Esophagus muscularis mucosa (tissue), 4 donors: ENCODE data around the gene HOXA4. TPM values are rescaled to one million over a fixed set of nuclear protein-coding genes. Genes with fewer than 3 reads are reported as not detected.

Experiments
- DNase-seq: peaks from one replicate; pipeline ENCODE4 v3.0.0-alpha.2; 2017; ENCODE audit errors: extremely low spot score
- H3K27ac ChIP-seq, 4 donors: fragments of 200-600 bp; sonication (generic); replicated peaks in 1 of 4; 1 replicate in 3 of 4; 2 replicates in 1 of 4; pipeline ENCODE4 v1.5.1; 2016 to 2019; ENCODE audit warnings: mild to moderate bottlenecking in 1 of 4
- H3K27me3 ChIP-seq, 4 donors: fragments of 200-600 bp; sonication (generic); one replicate each; pipeline versions ENCODE4 v1.5.1 to v1.6.0; 2016 to 2019
- H3K36me3 ChIP-seq, 4 donors: fragments of 200-600 bp; sonication (generic); one replicate each; pipeline ENCODE4 v1.5.1; 2016 to 2019
- H3K4me1 ChIP-seq, 4 donors: fragments of 200-600 bp; sonication (generic); one replicate each; pipeline ENCODE4 v1.5.1; 2016 to 2019
- H3K4me3 ChIP-seq, 4 donors: fragments of 200-600 bp; sonication (generic); 1 replicate in 2 of 4; 2 replicates in 2 of 4; pipeline ENCODE4 v1.5.1; 2016 to 2019; ENCODE audit warnings: mild to moderate bottlenecking in 4 of 4, moderate library complexity in 1 of 4
- H3K9me3 ChIP-seq, 4 donors: fragments of 200-600 bp; sonication (generic); 1 replicate in 3 of 4; 2 replicates in 1 of 4; pipeline ENCODE4 v1.5.1; 2016 to 2019
- EP300 ChIP-seq: sonication (generic); formaldehyde crosslinking; IDR thresholded peaks from one replicate; pipeline ENCODE4 v1.6.1; 2017; ENCODE audit warnings: antibody characterized with exemption
- POLR2A ChIP-seq: fragments of 450-650 bp; IDR thresholded peaks from one replicate; pipeline ENCODE4 v1.6.1; 2017; ENCODE audit warnings: antibody characterized with exemption, moderate library complexity, mild to moderate bottlenecking, low read depth
- POLR2AphosphoS5 ChIP-seq, 2 donors: sonication (generic); formaldehyde crosslinking; IDR thresholded peaks; one replicate each; pipeline ENCODE4 v1.6.1; 2017; ENCODE audit warnings: antibody characterized with exemption in 2 of 2
- WGBS: methylation state at CpG from one replicate; pipeline ENCODE4 v1.1.5; 2018; 5-methylcytosine and 5-hydroxymethylcytosine counted together
- intact Hi-C: fragments of 100-400 bp; cut with DNase I; formaldehyde crosslinking; loops from one replicate; pipeline ENCODE4 v1.15.1; 2023
- total RNA-seq, 4 donors: library from RNA; depleted of rRNA; stranded (reverse); fragments of >200 nt; gene quantifications; one replicate each; pipeline versions ENCODE4 v1.1.0 to v1.2.1, GENCODE V29; 2016
- TF ChIP-seq, protein P1 (sequence below), 3 experiments: fragments of 200-600 bp in 2 of 3; fragments of 450-650 bp in 1 of 3; sonication (generic) in 2 of 3; IDR thresholded peaks; one replicate each; pipeline ENCODE4 v1.5.1; 2017 to 2019; ENCODE audit warnings: antibody characterized with exemption in 3 of 3, mild to moderate bottlenecking in 2 of 3, moderate library complexity in 1 of 3

The HOXA4 gene
- total RNA-seq, 4 donors from 2014 or later = 12.5 to 26.8 (median 18.1) TPM

DNA sequence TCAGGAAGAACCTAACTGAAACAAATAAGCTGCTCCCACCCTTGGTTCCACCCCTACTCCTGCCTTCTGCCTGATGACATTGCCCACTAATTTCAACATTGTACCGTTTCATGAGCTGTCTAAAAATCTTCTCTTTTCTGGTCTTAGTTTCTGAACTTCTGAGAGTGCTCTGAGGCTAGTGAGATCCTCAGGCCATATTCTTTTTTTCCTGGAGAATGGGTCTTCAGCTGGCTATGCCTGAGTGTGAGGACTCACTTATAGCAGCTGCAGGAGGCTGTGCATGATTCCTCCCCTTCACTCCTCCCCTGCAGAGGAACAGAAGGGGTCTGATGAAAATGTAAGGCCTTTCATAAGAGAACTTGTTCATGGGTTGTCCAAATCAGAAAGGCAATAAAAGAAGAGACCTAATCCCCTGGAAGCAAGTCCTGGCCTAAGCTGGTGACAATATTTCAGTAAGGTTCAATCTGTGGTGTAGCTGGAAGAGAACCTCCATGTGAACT lies 11.1 kb downstream of the HOXA4 start:
- no peak for DNase-seq
- Histone ChIP-seq H3K27me3 (no peaks in the 10 kb centered on the region), H3K27ac (peak overlapping the region; percentile 96 to 100 (median 99)), H3K4me3 (peak overlapping the region in 3 of 4 donors; percentile 68 to 88 (median 75)), H3K4me1 (peaks cover 25 to 63% (median 60%) of the 10 kb centered on the region in 4 donors), H3K36me3 (no peaks in the 10 kb centered on the region), H3K9me3 (no peaks in the 10 kb centered on the region)
- TF ChIP-seq, protein P1, sequence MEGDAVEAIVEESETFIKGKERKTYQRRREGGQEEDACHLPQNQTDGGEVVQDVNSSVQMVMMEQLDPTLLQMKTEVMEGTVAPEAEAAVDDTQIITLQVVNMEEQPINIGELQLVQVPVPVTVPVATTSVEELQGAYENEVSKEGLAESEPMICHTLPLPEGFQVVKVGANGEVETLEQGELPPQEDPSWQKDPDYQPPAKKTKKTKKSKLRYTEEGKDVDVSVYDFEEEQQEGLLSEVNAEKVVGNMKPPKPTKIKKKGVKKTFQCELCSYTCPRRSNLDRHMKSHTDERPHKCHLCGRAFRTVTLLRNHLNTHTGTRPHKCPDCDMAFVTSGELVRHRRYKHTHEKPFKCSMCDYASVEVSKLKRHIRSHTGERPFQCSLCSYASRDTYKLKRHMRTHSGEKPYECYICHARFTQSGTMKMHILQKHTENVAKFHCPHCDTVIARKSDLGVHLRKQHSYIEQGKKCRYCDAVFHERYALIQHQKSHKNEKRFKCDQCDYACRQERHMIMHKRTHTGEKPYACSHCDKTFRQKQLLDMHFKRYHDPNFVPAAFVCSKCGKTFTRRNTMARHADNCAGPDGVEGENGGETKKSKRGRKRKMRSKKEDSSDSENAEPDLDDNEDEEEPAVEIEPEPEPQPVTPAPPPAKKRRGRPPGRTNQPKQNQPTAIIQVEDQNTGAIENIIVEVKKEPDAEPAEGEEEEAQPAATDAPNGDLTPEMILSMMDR (IDR thresholded peaks at IDR 0.05) = no peak
- TF ChIP-seq POLR2A (no peak), POLR2AphosphoS5 (IDR thresholded peaks at IDR 0.05) (peak in 1 of 2 donors; percentile 52)
- intact Hi-C loops = no loop called here
- WGBS = 25% methylated on average over 1 of the region's 1 CpG

DNA sequence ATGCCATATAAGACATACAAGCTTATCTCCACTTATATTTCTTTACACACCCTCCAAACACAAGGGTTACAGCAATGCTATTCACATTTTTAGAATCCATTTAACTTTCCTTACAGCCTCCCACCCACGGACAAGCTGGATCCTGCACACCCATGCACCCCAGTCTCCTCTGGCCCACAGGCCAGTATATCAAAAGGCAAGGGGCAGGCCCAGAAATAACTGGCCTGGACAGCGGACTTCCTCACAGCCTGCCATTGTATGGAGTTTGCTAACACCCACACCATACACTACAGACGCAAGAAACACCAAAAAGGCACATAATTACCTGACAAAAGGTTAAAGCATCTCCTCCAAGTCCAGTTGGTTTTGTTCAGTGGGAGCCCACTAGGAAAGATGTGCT lies 12.0 kb downstream of the HOXA4 start:
- TF ChIP-seq, protein P1 (IDR thresholded peaks at IDR 0.05) = no peak
- no peak for TF ChIP-seq POLR2A
- TF ChIP-seq POLR2AphosphoS5 (IDR thresholded peaks at IDR 0.05) = no peak
- no peak for TF ChIP-seq EP300
- no peaks in the 10 kb centered on the region for H3K36me3 ChIP-seq
- intact Hi-C loops = no loop called here
- peak overlapping the region; percentile 96 to 100 (median 99) for H3K27ac ChIP-seq
- no peaks in the 10 kb centered on the region for H3K9me3 ChIP-seq
- no peak for DNase-seq
- no peaks in the 10 kb centered on the region for H3K27me3 ChIP-seq
- peak overlapping the region; percentile 68 to 88 (median 77) for H3K4me3 ChIP-seq
- WGBS = 32% methylated on average over 3 of the region's 3 CpGs
- H3K4me1 ChIP-seq = peaks cover 18 to 59% (median 57%) of the 10 kb centered on the region in 4 donors

DNA sequence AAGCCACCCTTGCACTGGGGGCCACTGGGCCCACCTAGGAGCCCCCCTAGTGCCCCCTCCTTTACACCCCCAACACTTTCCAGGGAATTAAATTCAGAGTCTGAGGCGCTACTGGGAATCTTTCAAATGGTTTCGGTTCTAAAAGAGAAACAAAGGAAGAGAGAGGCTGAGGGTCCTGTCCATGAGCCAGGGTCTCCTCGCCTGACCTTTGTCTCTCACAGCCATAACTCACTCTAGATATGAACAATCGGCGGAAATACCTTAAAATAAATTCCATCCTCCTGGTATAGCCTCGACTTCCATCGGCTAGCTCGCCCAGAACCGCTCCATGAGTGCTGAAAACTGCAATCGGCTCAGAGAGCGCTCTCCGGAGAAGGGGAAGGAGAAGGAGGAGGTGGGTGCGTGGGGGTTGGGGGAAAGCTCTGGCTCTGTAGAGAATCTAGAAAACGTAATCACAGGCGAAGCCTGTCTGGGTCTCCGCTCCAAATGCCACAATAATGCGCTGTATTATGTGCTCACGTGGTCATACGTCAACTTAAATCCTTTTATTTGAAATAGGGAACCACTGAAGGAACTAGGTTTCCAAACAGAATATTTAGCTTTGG lies 12.6 kb downstream of the HOXA4 start:
- Histone ChIP-seq H3K27ac (peak overlapping the region; percentile 96 to 100 (median 99)), H3K36me3 (no peaks in the 10 kb centered on the region), H3K9me3 (no peaks in the 10 kb centered on the region), H3K4me1 (peaks cover 12 to 56% (median 53%) of the 10 kb centered on the region in 4 donors), H3K4me3 (peak overlapping the region; percentile 68 to 88 (median 77)), H3K27me3 (no peaks in the 10 kb centered on the region)
- 27% methylated on average over 19 of the region's 19 CpGs for WGBS
- DNase-seq = no peak
- intact Hi-C loops = no loop called here
- TF ChIP-seq POLR2A (no peak), POLR2AphosphoS5 (IDR thresholded peaks at IDR 0.05) (peak; percentile 13 to 83)

DNA sequence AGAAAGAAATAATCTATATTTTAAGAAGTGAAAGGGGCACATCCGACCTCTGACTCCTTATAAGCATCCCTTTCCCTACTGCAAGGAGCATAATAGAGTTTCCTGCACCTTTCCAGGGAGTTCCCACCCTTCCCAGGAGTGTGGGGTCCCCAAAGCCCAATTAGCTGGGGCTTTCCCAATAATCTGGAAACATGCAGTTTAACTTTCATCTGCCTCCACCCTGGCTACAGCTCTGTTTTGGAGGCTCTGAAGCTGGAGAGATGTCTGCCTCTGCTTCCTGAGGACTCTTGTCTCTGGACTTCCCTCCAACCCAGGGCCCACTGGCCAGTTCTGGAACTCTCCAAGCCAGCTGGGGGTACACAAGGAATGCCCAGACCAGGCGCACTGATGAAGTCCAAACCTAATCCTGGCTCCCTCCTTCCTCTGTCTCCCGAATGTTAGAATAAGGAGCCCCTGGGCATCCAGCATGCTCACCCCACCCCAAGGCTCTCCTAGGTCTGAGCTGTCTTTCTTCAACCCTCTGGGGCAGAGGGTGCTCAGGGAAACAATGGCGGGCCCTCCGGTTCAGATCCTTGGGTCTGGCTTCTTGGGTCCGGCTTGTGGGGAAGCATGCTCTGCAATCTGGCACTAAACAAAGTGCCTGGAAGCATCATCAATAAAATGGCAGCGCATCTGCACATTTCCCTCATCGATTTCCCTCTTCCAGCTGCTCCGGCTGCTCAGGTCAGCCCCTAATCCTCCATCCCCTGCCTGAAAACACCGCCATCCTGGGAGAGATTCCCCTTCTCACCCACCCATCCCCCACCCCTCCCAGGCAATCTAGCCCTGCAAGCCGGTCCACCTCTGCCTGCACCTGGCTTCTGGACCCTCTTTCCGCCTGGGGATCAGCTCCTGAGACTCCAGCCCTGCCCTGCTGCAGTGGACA lies 13.3 kb downstream of the HOXA4 start:
- intact Hi-C loops = no loop called here
- peak overlapping the region; percentile 68 to 88 (median 77) for H3K4me3 ChIP-seq
- 20% methylated on average over 12 of the region's 12 CpGs for WGBS
- TF ChIP-seq POLR2AphosphoS5 (IDR thresholded peaks at IDR 0.05) (no peak), POLR2A (no peak), EP300 (no peak)
- H3K4me1 ChIP-seq = peaks cover 11 to 60% (median 57%) of the 10 kb centered on the region in 4 donors
- no peak for DNase-seq
- H3K9me3 ChIP-seq = no peaks in the 10 kb centered on the region
- H3K36me3 ChIP-seq = no peaks in the 10 kb centered on the region
- H3K27ac ChIP-seq = peak overlapping the region; percentile 96 to 100 (median 99)
- no peaks in the 10 kb centered on the region for H3K27me3 ChIP-seq

DNA sequence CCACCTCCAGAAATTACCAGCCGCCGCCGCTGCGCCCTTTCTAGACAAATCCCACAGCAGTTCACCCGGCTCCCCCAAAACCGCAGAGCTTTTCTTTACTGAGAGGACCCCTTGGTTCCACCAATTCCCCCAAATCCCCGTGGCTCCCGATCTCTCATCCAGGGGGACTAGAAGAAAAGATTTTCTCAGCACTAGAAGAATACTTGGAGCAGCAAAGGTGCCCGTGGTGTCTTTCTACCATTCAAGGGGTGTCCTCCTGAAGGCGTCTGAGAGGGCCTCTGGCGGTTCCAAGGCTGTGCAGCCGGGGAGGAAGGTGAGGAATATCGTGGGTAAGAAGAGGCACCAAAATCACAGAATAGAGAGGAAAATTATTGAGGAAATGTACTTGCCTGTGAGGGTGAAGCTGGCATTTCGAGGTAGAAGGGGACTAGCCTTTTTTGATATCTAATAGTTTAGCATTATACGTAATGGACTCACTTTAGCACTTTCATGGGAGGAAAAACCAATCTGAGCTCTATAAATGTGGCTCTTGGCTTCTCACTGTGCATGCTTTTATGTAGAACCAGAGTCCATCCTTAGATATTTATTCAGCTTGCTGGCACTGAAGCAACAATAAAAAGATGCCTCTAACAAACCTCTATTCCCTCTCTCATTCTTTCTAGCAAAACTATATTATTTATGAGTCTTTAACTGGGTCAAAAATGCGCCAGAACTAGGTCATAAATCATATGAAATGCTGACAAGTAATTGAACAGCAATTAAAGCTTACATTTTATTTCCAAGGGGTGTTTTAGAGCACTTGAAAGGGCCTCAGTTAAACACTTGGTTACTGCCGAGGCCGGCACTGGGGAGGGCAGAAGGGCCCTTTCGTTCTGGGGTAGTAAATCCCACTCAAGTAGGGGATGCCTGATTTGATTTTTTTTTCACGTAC lies 14.3 kb downstream of the HOXA4 start:
- no peaks in the 10 kb centered on the region for H3K27me3 ChIP-seq
- peak overlapping the region; percentile 68 to 88 (median 77) for H3K4me3 ChIP-seq
- peak overlapping the region; percentile 96 to 100 (median 99) for H3K27ac ChIP-seq
- 26% methylated on average over 20 of the region's 20 CpGs for WGBS
- intact Hi-C loops = no loop called here
- peaks cover 11 to 66% (median 63%) of the 10 kb centered on the region in 4 donors for H3K4me1 ChIP-seq
- H3K36me3 ChIP-seq = no peaks in the 10 kb centered on the region
- TF ChIP-seq EP300 (no peak), POLR2AphosphoS5 (IDR thresholded peaks at IDR 0.05) (peak; percentile 2 to 39), POLR2A (no peak)
- DNase-seq = no peak
- H3K9me3 ChIP-seq = no peaks in the 10 kb centered on the region
